Measurements from ENCODE around the gene ZNF438.

DNA sequence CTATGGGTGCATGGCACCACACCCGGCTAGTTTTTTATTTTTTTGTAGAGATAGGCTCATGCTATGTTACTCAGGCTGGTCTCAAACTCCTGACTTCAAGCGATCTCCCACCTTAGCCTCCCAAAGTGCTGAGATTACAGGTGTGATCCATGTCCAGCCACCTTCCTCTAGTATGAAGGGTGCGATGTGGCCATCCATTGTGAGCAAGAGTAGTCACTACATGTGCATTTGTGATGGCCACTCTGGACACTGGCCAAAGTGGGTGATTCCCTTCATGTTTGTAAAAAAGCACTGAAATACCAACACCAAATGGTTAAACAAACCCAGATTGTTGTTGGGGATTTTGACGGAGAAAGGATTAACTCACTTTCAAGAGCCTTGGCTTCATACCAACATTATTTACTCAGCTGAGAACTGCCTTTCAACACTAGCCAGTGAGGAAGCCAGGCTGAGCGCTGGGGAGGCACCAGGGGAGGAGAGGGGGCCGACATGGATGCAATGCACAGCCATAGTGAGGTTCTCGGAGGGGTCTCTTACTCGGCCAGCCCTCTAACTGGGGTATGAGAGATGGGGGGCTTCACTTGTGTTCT lies 204.0 kb downstream of the ZNF438 start:
- TF ChIP-seq MXI1 (IDR thresholded peaks at IDR 0.05; ENCODE audit: borderline replicate concordance, low read depth, low read length) (no peak), RAD21 (IDR thresholded peaks at IDR 0.05; ENCODE audit: low read length) (no peak)
- TF ChIP-seq, protein P1, sequence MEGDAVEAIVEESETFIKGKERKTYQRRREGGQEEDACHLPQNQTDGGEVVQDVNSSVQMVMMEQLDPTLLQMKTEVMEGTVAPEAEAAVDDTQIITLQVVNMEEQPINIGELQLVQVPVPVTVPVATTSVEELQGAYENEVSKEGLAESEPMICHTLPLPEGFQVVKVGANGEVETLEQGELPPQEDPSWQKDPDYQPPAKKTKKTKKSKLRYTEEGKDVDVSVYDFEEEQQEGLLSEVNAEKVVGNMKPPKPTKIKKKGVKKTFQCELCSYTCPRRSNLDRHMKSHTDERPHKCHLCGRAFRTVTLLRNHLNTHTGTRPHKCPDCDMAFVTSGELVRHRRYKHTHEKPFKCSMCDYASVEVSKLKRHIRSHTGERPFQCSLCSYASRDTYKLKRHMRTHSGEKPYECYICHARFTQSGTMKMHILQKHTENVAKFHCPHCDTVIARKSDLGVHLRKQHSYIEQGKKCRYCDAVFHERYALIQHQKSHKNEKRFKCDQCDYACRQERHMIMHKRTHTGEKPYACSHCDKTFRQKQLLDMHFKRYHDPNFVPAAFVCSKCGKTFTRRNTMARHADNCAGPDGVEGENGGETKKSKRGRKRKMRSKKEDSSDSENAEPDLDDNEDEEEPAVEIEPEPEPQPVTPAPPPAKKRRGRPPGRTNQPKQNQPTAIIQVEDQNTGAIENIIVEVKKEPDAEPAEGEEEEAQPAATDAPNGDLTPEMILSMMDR (conservative IDR thresholded peaks at IDR 0.05; ENCODE audit: low read depth, low read length): no peak
